Measurements from ENCODE around the gene KRTAP10-3.

Gene KRTAP10-3

DNA sequence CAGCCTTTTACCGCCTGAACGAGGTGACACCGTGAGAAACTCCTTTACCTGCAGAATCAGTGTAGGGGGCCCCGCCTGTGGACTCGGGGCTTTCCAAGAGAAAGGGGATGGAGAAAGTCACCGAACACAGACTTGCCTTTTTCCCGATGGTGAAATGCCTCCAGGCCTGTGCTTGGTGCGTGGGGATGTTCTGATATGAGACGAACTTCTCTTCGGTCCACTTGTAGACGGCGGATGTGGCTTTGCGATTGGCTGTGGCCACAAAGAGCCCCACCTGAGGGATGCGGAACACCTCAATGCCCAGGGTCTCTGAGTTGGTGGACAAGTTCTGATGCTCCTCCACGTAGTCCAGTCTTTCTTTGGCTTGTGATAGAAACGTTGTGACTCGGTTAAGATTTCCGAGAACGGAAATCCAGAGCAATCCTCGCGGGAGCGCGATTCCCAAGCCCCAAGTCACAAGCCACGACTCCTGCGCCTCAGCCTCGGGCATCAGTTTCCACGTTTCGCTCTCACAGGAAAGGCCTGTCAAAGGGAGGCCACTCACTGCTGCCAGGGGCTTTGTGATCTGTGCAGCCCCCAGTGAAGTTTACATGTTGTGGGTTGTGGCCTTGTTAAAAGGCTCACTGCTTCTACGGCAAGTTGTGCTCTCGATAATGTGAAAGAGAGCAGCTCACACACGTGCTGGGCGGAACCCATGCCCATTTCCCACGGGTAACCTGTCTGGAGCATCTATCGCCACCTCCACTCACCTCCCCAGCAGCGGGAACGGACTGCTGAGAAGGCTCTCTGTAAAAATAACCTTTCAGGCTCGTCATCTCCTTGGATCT, 31.2 kb downstream of the KRTAP10-3 start:
- DNase-seq: no peak

DNA sequence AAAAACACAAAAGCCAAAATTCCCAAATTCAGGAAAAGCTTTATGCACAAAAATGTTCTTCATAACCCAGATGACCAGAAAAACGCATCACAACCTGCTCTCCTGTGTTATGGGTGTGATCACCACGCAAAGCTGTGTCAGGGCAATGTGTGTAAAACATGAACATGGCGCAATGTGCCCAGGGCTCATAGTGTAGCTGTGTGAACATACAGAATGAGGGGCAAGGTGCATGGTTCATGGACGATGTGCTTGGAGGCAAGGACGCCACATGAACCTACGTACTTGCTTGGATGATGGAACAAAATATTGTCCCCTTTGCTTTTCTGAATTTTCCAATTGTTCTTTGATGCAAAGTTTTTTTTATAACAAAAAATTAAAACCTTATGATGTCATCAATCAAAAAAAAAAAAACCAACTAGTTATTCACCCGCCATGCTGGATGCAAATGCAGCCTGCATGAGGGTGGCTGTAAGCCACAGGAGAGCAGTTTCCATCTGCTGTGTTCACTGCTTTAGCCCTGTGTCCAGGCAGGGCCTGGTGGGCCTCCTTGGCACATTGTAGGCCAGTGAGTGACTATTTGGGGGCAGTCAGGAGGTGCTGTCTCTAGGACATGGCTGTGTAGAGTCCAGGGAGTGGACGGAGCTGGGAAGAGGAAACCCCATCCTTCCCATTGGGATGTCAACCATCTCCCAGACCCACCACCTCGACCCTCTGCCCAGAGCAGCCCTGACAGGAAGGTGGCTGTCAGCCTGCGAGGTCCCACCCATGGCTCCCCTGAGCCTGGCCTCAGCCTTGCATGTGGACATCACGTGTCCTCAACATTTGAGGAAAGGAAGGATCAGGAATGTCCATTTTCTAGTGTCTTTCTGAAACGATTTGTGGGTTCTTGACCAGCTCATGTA, 32.2 kb downstream of the KRTAP10-3 start:
- no peak for DNase-seq

DNA sequence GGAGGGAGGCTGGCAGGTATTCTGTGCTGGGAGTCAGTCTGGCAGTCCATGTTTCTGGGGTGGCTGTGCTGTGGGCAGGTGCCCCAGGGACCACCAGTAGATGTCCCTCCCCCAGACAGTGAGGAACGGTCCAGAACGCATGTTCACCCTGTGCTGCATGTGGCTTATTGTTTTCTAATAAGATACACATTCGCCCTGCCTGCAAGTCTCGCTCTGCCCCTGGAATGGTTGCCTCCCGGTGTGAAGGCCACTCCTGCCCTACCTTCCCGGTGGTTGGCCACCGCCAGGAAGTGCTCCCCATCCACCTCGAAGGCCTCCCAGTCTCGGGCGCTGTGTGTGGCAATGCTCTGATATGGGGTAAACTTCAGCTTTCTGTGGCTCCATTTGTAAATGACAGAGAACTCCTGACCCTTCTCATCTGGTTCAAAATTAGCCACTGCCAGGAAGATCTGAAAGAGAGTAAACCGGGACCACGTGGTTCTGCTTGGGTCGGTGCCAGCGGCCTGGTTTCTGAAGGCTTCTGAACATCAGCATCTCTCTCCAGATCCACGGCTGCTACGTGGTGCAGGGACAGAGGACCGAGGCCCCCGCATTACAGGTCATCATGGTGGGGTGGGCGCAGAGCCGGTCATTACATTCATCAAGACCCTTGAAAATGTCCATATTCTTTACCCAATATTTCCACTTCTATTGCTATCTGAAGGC, 33.1 kb downstream of the KRTAP10-3 start:
- no peak for DNase-seq

DNA sequence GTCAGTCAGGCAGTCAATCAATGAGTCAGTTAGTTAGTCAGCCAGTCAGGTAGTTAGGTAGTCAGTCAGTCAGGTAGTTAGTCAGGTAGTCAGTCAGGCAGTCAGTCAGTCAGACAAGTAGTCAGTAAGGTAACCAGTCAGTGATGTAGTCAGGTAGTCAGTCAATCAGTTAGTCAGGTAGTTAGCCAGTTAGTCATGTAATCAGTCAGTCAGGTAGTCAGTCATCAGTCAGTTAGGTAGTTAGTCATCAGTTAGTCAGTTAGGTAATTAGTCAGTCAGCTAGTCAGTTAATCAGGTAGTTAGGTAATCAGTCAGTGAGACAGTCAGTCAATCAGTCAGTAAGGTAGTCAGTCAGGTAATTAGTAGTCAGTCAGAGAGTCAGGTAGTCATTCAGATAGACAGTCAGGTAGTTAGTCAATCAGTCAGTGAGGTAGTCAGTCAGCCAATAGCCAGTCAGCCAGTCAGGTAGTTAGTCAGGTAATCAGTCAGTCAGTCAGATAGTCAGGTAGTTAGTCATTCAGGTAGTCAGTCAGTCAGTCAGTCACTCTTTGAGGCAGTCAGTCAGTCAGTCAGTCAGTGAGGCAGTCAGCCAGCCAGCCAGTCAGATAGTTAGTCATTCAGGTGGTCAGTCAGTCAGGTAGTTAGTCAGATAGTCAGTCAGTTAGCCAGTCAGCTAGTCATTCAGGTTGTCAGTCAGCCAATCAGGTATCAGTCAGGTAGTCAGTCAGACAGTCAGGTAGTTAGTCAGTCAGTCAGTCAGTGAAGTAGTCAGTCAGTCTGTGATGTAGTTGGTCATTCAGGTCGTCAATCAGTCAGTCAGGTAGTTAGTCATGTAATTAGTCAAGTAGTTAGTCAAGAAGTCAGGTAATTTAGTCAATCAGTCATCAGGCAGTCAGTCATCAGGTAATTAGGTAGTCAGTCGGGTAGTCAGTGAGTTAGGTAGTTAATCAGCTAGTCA, 33.9 kb downstream of the KRTAP10-3 start:
- no peak for DNase-seq

DNA sequence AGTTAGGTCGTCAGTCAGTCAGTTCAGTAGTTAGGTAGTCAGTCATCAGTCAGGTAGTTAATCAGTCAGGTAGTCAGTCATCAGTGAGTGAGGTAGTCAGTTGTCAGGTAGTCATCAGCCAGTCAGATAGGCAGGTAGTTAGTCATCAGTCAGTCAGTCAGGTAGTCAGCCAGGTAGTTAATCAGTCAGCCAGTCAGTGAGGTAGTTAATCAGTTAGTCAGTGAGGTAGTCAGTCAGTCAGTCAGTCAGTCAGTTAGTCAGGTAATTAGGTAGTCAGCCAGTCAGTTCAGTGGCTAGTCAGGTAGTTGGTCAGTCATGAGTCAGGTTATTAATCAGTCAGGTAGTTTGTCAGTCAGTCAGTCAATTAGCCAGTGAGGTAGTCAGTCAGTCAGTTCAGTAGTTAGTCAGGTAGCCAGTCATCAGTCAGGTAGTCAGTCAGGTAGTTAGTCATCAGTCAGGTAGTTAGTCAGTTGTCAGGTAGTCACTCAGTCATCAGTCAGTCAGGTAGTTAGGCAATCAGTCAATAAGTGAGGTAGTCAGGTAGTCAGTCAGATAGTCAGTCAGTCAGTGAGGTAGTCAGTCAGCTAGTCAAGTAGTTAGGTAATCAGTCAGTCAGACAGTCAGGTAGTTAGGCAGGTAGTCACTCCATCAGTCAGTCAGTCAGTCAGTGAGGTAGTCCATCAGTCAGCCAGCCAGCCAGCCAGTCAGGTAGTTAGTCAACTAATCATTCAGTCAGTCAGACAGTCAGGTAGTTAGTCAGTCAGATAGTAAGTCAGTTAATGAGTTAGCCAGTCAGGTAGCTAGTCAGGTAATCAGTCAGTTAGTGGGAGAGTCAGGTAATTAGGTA, 34.8 kb downstream of the KRTAP10-3 start:
- no peak for DNase-seq

DNA sequence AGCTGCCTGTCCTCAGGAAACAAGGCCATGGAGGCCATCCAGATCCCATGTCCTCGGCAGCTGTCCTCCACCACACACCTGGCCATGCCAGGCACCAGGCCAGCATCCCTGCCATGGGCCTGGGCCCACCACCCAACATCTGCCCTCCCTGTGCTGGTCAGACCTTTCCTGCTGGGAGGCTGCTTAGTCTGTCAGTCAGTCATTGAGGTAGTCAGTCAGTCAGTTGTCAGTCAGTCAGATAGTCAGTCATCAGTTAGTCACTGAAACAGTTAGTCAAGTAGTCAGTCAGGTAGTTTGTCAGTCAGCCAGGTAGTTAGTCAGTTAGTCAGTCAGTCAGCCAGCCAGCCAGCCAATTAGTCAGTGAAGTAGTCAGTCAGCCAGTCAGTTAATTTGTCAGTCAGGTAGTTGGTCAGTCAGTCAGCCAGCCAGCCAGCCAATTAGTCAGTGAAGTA, 35.8 kb downstream of the KRTAP10-3 start:
- no peak for DNase-seq

DNA sequence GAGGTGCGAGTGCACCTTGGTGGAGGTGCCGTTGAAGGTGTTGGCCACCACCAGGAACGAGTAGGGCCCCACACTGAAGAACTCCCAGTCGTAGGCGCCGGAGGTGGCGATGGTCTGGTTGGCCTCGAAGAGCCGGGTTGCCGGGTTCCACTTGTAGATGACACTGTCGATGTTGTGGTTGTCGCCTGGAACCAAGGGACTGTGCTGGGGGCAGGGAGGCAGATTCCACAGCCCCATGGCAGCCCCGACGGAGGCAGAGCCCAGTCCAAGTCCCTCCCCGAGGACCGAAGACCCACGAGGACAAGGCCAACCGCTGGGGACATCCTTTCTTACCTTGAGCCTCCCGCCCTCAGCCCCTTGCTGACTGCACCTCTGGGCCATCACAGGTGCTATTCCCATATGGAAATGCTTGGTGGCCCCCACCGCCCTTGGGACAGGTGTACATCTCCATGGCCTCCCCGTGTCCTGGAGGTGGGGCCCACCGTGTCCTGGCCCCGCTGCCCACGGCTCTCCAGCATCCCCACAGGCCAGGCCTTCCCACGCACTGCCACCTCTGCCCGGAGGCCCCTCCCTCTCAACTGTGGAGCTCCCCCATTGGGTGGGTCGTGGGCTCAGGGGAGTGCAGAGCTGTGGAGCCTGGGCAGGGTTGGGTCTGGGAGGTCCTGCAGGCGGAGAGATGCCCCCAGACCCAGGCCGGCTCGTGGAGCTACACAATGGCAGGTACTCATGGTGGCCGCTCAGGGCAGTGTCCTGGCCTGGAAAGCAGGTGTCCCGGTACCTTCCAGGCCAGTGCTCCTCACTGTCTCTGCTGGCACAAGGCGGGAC, 36.5 kb downstream of the KRTAP10-3 start:
- DNase-seq: no peak

DNA sequence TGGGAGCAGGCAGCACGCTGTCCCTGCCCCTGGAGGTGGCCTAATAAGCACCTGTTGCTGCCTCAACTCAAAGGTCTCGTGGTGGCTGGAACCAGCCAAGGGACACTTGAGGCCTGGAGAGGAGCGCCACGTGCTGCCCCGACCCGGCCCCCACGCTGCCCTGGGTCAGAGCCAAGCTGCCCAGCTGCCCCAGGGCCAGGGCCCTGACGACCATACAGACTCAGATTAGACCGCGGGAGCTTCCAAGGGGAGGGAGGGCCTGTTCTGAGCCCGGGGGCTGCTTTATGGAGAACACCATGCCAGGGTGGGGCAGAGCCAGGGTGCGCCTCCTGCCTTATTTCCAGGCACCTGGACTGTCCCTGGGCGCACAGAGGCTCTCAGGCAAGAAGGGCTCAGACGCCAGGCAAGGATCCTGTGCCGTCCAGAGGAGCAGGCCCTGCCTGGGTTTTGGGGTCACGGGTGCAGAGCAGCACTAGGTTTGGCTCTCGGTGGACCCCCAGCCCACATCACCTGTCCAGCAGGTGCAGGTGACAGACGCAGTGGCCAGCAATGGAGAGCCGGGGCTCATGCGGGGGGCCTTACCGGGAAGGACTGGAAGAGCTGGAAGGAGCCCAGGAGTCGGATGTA, 37.2 kb downstream of the KRTAP10-3 start:
- no peak for DNase-seq

DNA sequence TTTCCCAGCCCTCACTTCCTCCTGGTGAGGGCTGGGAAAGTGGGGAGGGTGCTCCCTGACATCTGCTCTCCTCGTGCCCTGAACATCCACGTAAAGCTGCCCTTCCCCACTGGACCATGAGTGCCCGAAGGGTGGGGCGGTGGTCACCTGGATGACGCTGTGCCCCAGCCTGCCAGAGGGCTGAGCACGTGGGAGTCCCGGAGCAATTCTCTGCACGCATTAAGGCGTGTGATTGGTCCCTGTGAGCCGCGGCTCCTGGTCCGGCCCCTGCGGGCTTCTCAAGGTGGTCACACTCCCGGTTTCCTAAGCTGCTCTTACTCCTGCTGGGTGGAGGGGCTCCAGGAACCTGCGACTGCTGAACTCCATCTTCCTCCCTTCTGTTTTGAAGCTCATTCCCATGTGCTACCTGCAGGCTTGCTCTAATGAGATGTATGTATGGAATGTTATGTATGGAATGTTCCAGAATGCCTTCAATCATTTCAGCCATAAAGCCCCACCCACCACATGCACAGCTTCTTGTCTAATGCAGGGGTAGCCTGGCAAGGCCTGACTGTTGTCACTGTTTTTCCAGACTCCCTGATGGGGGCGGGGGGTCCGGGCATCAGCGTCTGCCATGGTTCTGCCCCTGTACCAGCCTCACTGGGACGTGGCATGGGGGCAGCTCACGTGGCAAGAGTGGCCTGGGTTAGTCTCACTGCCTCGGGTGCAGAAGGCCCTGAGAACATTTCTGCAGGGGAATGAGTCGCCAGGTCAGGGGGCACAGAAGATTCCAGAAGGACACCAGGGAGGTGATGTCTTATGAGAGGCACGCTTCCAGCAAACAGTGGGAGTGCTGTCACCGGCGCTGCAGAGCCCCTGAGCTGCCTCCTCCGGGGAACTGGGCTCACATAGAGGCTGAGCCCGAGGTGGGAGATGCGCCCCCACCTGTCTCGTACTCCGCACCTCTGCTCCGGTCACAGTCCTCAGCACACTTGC, 38.0 kb downstream of the KRTAP10-3 start:
- no peak for DNase-seq

DNA sequence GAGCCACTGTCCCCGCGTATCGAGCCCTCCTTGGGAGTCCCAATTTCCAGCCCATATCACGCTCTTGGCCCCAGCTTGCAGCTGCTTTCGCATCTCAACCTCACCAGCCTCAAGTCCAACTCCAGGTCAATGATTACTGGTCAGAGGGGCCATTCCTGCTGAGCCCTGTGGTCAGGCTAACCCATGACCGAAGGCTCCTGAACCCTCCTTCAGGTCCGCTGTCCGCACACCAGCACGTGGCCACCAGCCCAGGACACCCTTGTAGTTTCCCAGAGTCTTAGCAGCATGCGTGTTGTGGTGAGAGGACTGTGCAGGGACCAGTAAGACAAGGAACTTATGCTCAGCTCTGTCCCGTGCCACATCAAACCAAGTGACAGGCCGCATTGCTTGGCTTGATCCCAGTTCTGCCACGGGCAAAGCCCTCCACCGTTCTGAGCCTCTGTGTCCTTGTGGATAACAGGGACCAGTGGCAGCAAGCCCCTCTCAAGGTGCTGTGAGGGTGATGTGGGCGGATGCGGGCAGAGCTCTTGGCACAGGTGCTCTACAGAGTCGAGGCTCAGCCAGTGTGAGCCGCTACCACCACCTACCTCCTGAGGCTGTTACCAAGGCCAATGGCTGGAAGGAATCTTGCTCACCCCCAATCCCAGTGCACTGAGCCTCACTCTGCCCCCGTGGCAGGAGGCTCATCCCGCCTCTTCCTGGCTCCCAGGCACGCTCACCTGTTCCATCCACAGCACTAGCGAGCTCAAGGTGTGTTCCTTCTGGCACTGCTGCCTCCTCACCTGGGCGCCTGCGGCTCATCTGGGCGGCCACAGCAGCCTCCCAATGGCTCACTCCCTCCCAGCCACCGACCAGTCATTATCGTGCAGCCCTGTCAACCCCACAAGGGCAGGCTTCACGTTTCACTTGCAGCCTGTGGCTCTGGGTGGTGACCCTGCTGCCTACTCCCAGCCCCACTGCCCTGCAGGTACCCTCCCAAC, 39.0 kb downstream of the KRTAP10-3 start:
- DNase-seq: no peak

DNA sequence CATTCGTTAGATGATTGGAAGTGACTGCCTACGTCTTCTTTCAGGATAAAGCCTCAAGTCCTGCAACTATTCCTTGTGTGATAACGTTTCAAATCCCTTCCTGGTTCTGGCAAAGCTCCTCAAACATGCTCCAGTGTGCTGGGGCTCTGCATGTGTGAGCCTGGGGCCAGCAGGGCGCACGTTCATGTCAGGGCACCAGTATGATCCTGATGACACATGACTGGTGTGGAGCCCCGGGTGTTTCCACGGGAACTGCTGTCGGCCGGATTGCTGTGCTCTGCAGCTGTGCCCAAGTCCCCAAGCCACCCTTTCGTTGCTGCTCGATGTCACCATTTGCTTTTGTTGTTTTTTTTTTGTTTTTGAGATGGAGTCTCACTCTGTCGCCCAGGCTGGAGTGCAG, 39.9 kb downstream of the KRTAP10-3 start:
- DNase-seq: no peak

DNA sequence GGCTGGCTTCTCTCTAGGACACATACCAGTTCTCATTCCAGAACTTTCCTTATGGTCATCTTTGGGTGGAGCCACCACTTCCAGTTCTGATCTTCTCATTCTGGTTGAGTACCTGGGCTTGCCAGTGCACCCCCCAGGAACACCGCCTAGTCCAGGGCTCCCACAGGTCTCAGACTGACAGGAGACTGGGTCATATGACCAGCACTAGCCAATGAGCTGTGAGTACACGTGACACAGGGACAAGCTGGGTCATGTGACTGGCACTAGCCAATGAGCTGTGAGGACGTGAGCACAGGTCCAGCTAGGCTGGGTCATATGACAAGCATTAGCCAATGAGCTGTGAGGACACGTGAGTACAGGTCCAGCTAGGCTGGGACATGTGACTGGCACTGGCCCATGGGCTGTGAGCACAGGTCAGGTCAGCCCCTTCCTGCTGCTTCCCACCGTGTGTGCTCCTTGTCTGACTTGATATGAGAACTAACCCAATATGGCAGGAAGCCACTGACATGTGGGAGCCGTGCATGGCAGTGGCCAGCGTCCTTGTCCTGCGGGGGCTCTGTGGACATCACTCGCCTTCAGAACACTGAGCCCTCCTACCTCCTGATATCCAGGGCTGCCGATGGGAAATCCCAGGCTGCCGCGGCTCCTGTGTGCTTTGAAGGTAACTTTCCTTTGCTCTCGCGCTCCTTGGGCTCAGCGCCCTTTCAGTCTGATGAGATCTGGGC, 41.3 kb downstream of the KRTAP10-3 start:
- peak; percentile 1 for DNase-seq

DNA sequence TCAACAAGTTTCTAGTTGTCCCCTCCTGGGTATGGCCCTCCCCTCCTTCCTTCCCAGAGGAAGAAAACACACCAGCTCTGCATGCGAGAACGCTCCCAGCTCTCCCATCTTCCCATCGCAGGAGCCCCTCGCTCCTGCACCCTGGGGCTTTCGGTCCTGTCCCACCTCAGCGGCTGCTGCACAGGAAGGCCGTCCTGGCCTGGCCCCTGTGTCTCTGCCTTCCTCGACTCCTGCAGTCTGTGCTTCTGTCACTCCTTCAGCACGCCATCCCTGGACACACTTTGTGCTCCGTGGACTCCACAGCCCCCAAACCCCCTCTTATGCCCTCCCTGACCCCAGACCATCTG, 41.8 kb downstream of the KRTAP10-3 start:
- DNase-seq: no peak

DNA sequence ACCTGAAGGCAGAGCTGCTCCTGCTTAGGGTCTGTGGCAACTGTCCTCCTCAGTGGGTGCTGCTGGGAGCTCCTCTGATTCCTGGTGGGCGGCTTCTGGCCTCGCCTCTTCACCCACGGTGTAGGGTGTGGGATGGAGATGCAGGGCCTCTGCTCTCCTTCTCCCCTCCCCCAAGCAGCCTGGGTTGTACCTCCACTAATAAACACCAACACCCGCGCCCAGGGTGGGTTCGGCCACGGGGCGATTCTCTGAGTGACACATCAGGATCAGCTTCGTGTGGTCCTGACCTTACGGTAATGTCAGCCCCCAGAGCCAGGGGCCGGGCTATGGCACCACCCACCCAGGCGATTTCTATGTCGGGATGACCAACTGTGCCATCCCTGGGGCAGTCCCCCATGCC, 42.3 kb downstream of the KRTAP10-3 start:
- DNase-seq: no peak

DNA sequence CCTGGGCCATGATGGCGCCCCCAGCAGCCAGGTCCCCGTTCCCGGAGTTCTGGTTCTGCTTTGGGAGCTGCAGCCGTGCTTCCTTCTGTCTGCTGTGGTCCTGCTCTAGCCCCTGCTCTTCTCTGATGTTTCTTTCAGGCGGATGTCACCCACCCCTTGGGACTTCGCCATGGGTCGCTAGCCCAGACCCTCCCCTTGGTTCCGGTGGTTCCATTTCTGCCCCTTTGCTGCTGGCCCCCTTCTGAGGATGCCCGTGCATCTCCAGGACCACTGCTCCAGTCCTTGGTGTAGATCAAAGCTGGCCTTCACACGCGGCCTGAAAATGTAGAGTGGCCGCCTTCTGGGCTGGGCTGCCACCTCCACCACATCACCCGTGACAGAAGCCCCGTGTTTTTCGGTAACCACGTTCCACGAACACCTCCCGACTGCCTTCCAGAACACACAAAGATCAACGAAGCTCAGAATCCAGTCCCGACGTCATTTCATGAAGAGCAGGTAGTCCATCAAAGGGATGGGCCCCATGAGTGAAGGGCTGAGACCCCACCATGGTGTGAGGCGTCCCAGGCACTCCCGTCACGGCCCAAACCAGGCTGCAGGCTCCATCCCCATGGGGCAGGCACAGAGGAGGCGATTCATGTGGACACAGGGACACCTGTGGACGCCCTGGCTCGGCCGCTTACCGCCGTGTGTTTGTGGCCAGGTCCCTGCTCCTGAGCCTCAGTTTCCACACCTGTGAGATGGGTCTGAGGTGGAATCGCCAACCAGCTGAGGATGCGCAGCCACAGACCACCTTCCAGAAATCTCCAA, 43.0 kb downstream of the KRTAP10-3 start:
- no peak for DNase-seq
